ENCODE results near the gene PCIF1.
"Not testable (repeated sequence)": the region's sequence is repeated elsewhere in the genome, so short reads cannot be mapped to it uniquely, and the experiment has no call there.

PCIF1 gene

GRCh38 chr20:45924391-45925261, 9.9 kb upstream of the PCIF1 start:
- peak; percentile 47 for DNase-seq (ENCODE audit: low spot score)

DNA sequence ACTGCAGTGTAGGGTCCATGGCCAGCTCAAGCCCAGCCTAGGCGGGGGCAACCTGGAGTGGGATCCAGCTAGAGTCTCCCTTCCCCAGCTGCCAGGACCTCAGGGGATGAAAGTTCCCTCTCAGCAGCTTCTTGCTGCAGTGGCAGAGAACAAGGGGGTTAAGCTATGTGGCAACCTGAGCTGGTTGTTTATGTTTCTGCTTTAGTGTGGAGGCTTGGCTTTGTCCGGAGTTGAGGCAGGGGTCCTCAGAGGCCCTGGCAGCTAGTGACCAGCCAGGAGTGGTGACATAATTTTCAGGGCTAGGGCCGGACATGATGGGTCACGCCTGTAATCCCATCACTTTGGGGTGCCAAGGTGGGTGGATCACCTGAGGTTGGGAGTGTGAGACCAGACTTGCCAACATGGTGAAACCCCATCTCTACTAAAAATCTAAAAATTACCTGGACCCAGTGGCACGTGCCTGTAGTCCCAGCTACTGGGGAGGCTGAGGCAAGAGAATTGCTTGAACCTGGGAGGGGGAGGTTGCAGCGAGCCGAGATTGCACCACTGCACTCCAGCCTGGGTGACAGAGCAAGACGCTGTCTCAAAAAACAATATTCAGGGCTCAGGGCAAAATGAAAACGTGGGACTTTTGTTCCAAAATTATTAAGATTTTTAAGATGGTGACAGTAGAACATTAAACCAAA, 8.5 kb upstream of the PCIF1 start:
- DNase-seq (ENCODE audit: low spot score): no peak

DNA sequence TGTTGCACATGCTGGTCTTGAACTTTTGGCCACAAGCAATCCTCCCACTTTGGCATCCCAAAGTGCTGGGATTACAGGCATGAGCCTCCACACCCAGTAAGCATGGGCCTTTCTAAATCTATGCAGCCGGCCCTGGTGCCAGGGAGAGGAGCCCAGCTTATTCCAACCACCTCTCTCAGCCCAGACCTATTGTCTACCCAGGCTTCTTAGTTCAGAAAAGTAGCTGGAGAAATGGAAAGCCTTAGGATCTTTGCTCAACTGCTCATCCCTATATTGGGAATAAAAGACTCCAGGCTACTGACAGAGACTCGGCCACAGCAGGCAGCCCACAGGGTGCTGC, 7.8 kb upstream of the PCIF1 start:
- no peak for DNase-seq (ENCODE audit: low spot score)

DNA sequence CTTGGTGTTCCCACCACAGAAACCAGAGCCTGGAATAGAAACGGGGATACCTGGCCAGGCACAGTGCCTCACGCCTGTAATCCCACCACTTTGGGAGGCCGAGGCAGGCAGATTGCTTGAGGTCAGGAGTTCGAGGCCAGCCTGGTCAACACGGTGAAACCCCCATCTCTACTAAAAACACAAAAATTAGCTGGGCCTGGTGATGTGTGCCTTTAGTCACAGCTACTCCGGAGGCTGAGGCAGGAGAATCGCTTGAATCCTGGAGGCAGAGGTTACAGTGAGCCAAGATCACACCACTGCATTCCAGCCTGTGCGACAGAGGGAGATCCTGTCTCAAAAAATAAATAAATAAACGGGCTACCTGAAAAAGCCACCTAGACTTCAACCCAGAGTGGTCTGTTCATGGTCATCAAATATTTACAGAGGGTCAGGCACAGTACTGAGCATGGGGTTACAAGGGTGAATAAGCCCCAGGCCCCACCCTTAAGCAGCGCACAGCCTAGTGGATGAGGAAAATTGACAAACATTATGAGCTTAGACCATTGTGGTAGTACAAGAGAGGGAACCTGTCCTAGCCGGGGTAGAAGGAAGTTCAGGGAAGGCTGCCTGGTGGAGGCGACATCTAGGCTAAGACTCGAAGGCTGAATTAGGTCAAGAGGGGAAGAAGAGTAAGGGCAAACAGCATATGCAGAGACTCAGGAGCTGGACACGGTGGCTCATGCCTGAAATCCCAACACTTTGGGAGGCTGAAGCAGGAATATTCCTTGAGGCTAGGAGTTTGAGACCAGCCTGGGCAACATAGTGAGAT, 7.2 kb upstream of the PCIF1 start:
- DNase-seq (ENCODE audit: low spot score): no peak

GRCh38 chr20:45931680-45932079, 2.8 kb upstream of the PCIF1 start:
- not testable (repeated sequence) for DNase-seq (ENCODE audit: low spot score)

- peak; percentile 65 for DNase-seq (ENCODE audit: low spot score)
Measured at GRCh38 chr20:45933266-45934045, 1.0 kb upstream of the PCIF1 start.

- no peak for DNase-seq (ENCODE audit: low spot score)
Measured at GRCh38 chr20:45934046-45934585, 367 bp upstream of the PCIF1 start.

- DNase-seq (ENCODE audit: low spot score): peak; percentile 40
Measured at GRCh38 chr20:45935416-45936046, 1.0 kb downstream of the PCIF1 start.

DNA sequence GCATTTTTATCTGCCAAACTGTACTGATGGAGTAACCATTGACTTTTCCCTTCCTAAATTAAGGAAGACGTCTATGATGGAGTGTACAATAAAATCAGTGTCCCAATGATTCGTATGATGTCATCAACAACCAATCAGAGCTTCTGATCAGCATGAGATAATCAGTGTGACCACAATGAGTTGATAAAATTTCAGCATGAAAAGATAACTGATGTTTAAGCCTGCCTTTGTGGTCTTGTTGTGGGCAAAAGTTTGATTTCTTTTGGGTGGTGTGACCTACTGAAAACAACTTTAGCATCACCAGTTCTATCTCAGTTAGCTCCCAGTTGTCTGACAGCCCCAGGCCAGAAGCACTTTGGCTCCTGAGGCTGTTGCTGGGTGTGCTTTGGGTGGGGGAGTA, 3.3 kb downstream of the PCIF1 start:
- DNase-seq (ENCODE audit: low spot score): no peak

DNA sequence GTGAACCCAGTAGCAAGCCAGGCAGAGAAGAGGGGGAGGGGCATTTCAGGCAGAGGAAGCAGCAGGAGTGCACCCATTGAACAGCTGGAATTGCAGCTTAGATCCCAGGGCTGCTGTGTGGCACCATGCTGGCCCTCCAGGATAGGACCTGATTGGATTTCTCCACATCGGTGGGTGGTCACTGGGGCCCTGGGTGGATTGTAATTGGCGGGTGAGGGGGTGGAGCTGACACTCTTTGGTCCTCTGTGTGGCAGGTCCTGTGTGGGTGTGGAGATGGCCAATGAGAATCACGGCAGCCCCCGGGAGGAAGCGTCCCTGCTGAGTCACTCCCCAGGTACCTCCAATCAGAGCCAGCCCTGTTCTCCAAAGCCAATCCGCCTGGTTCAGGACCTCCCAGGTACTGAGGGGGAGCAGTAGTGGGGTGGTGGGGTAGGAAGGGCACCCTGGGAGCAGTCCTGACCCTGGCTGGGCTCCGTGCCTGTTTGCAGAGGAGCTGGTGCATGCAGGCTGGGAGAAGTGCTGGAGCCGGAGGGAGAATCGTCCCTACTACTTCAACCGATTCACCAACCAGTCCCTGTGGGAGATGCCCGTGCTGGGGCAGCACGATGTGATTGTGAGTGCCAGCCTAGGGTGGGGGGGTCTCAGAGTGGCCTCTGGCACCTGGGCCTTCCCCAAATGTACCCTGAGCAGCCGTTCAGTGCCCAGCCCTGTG, 4.4 kb downstream of the PCIF1 start:
- DNase-seq (ENCODE audit: low spot score): no peak

GRCh38 chr20:45940053-45940452, 5.6 kb downstream of the PCIF1 start:
- no peak for DNase-seq (ENCODE audit: low spot score)

DNA sequence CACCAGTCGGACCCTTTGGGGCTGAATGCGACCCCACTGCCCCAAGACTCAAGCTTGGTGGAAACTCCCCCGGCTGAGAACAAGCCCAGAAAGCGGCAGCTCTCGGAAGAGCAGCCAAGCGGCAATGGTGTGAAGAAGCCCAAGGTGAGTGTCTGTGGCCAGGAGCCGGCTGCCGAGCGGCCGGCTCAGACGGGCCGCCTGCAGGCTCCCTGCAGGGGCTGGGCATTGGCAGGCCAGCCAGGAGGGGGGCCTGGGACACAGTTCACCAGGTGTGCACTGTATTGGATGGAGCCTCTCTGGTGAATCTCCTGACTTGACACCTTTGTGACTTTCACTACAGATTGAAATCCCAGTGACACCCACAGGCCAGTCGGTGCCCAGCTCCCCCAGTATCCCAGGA, 6.0 kb downstream of the PCIF1 start:
- DNase-seq (ENCODE audit: low spot score): no peak

GRCh38 chr20:45943613-45944012, 9.1 kb downstream of the PCIF1 start:
- DNase-seq (ENCODE audit: low spot score): no peak

DNA sequence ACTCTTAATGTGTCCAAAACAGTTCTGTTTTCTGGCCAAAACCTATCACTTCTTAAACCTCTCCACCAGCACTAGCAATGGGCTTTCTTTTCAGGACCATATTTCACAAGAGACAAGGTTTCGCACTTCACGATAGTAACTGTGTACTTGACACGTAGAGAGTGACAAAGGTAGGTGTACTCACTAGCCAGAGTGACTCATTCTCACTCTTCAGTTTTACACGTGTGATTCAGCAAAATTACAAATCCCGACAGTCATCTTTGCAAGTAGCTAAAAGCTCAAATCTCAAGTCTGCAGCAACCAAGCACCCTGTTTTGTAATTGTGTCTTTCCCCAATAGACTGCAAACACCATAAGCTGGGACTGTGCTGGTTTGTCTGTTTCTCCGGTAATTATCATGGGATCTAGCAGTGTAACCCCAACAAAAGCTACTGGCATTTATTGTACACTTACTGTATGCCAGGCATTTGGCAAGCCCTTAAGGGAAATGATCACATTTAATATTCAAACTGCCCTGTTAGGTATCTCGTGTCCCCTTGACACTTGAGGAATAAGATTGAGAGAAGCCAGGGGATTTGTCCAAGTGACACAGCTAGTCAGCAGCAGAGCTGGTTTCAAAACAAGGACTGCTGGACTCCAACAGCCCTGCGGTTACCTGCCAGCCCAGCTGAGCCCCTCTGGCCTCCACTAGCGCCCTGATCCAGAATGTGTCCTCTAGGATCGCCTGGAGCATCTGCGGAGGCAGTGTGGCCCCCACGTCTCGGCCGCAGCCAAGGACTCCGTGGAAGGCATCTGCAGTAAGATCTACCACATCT, 9.9 kb downstream of the PCIF1 start:
- no peak for DNase-seq (ENCODE audit: low spot score)

DNA sequence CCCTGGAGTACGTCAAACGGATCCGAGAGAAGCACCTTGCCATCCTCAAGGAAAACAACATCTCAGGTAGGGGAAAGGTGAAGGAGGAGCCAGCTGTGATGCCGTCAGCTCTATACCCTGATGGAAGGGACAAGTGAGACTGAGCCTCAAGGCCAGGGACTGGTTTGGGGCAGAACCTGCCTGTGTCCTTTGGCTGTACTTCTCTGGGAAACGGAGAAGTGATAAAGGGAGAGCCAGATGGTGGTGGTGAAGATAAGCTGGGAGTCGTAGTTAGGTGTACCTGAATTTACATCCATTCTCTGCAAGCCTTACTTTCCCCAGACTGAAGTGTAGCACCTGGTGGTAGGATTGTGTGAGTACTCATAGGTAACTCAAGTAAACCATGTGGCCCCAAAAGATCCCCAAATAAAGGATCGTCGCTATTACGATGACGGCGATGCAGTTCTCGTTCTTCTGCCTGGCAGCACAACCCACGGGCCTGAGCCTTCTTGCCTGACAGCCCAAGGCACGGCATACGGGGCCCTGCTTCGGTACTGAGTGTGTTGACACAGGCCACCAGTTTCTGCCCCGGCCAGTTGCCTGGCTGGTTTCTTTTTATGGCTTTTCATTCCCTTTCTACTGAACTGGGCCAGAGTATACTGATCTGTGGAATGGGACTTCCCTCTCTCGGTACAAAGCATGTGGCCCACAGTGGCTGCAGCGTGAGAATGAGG, 10.6 kb downstream of the PCIF1 start:
- no peak for DNase-seq (ENCODE audit: low spot score)

GRCh38 chr20:45945678-45946148, 11.2 kb downstream of the PCIF1 start:
- DNase-seq (ENCODE audit: low spot score): no peak

GRCh38 chr20:45946149-45946970, 11.9 kb downstream of the PCIF1 start:
- DNase-seq (ENCODE audit: low spot score): no peak
